Cardiac fibroblast (primary cell): ENCODE measurements around the gene FAM13B.
A peak's percentile ranks its signal among the peaks of the same experiment; 100 is the strongest.
"Not testable (repeated sequence)": the region's sequence is repeated elsewhere in the genome, so short reads cannot be mapped to it uniquely, and the experiment has no call there.

ENCODE experiments used
- DNase-seq, 2 donors: peaks; one replicate each; pipeline versions ENCODE4 v3.0.0 to v3.0.0-alpha.2; 2010; ENCODE audit warnings: low read depth in 2 of 2
- H3K4me3 ChIP-seq, 2 donors: replicated peaks in 1 of 2; 1 replicate in 1 of 2; 2 replicates in 1 of 2; pipeline ENCODE4 v1.5.1; 2011; ENCODE audit warnings: low read depth in 2 of 2, low read length in 2 of 2, mild to moderate bottlenecking in 2 of 2, moderate library complexity in 1 of 2
- TF ChIP-seq, protein P1 (sequence below): IDR thresholded peaks from one replicate; pipeline ENCODE4 v1.5.1; 2011; ENCODE audit warnings: low read depth, mild to moderate bottlenecking, low read length, inconsistent platforms

Gene FAM13B

DNA sequence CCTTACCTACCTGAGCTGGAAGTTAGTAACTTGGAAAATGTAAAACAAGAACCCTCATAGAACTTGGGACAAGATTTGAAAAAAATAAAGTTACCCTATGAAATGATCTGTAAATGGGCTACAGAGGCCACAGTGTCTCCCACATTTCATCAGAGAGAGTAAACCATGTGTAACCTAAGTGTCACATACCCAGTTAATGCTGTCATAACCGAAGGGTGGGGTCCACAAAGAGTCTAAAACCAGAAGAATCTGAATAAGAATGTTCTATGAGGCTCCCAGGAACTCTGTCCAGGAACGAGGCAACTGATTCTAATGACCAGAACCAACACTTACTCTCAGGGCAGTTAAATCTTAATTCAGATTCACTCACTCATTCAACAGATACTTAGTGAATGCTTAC is 1.0 kb upstream of the FAM13B start:
- TF ChIP-seq, protein P1, sequence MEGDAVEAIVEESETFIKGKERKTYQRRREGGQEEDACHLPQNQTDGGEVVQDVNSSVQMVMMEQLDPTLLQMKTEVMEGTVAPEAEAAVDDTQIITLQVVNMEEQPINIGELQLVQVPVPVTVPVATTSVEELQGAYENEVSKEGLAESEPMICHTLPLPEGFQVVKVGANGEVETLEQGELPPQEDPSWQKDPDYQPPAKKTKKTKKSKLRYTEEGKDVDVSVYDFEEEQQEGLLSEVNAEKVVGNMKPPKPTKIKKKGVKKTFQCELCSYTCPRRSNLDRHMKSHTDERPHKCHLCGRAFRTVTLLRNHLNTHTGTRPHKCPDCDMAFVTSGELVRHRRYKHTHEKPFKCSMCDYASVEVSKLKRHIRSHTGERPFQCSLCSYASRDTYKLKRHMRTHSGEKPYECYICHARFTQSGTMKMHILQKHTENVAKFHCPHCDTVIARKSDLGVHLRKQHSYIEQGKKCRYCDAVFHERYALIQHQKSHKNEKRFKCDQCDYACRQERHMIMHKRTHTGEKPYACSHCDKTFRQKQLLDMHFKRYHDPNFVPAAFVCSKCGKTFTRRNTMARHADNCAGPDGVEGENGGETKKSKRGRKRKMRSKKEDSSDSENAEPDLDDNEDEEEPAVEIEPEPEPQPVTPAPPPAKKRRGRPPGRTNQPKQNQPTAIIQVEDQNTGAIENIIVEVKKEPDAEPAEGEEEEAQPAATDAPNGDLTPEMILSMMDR: no peak
- peak in 1 of 2 donors; percentile 63 for DNase-seq
- H3K4me3 ChIP-seq: no peak overlapping the region

DNA sequence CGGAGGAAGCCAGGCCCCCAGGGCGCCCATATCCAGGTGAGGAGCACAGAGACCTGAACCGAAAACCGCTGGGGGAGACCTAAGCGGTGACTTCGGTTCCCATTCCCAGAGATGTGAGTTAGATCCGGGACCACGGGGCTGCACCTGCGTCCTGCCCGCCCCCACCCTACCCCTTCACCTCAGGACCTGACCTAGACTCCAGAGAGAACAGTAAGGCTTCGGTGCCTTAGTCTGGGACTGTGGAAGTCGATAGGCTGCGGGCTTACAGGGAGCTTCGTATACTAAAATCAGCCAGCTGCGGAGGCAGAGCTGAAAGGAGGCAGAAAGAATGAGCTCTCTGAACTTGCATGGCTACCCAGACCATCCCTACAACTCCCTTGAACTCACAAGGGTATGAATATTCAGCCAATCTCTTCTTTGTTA is 518 bp upstream of the FAM13B start:
- DNase-seq: no peak
- TF ChIP-seq, protein P1: no peak
- peak overlapping the region; percentile 88 to 100 for H3K4me3 ChIP-seq

DNA sequence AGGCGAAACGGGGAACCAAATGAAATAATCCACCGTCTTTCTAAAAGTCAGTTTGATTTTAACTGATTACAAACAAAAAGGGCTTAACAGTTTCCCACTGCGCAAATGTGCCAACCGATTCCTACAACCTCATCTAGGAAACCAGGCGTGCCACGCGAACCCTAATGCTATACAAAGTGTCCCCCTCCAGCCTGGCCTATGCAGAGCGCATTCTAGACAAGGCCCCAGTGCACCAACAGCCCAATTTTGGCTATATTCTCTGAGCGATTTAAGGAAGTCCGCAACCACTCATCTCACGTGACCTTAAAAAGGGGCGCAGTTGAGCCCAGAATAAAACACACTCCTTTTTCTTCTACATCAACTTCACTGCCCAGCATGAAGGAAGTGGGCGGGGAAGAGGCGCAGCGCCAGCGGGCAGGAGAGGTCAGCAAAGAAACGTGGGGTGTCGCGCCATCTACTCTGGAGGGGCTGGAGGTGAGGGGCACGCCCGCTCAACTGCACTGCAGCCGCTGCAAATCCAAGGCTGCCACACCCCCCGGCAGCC is 779 bp downstream of the FAM13B start:
- H3K4me3 ChIP-seq: peak overlapping the region; percentile 88 to 100
- peak; percentile 59 to 63 for DNase-seq
- TF ChIP-seq, protein P1: no peak

DNA sequence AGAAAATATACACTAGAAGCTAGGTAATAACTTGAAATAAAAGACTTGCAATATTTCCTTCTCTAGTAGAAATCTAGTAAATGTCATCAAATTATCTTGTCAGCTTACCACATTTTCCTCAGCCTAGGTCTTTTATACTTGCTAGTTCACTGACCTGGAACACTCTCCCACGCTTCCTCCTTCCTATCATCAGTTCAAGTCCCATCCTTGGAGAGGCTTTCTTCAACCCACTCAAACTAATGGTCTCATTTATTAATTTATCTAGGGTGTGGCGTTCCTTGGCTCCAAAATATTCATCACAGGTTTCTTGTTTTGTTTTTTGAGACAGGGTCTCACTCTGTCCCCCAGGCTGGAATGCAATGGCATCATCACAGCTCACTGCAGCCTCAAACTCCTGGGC is 2.9 kb downstream of the FAM13B start:
- TF ChIP-seq, protein P1: no peak
- no peak for DNase-seq
- H3K4me3 ChIP-seq: no peak overlapping the region

DNA sequence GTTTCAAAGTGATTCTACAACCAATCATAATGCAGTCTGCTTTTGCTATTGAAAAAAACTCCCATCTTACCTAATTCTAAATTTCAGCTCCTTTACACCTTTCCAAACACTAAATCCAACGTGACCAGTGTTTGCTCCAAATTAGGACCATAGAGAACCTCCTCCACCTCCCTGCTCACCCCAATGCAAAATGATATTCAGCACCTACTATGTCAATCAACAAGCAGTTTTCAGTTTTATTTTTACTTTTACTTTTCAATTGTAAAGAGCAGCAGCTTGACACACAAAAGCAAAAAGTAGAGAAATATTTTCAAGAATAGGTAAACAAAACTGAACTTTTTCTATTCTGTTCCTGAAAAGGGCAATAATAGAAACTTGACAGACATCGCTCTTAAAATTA is 3.4 kb downstream of the FAM13B start:
- TF ChIP-seq, protein P1: no peak
- H3K4me3 ChIP-seq: no peak overlapping the region

DNA sequence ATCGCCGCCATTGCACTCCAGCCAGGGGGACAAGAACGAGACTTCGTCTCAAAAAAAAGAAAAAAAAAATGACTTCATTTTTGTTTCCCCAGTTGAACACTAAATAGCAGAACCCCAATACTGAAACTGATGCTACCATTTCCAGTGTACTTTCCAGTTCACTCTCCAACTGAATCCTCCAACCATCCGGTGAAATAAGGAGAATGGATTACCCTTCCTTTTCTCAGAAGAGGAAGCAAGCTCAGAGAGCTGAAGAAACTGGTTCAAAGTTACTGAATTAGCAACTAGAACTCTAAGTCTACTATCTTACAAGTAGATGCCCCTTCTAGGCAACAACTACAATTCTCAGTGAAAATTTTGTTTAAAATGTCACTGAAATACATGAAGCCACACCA is 3.9 kb downstream of the FAM13B start:
- no peak overlapping the region for H3K4me3 ChIP-seq
- no peak for DNase-seq
- TF ChIP-seq, protein P1: no peak

More for the DNA sequence above, 3.4 kb downstream of the FAM13B start:
- DNase-seq: no peak

DNA sequence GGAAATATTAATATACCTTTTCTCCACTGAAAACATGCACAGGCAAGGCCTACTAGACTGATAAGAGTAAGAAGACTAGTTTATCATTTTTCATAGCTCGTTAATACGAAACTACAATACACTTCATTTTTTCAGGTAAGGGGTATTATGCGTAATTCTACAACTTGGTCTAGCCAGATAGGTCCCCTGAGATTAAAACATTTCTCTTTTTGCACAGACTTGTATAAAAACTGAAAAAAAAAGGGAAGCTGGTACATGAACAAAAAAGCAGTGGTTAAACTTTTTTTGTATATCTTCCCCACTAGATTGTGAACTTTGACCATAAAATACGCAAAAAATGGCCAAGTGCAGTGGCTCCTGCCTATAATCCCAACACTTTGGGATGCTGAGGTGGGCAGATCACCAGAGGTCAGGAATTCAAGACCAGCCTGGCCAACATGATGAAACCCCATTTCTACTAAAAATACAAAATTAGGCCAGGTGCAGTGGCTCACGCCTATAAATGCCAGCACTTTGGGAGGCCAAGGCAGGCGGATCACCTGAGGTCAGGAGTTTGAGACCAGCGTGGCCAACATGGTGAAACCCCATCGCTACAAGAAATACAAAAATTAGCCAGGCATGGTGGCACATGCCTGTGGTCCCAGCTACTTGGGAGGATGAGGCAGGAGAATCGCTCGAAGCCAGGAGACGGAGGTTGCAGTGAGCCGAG is 4.5 kb downstream of the FAM13B start:
- H3K4me3 ChIP-seq, DNase-seq: not testable (repeated sequence)

DNA sequence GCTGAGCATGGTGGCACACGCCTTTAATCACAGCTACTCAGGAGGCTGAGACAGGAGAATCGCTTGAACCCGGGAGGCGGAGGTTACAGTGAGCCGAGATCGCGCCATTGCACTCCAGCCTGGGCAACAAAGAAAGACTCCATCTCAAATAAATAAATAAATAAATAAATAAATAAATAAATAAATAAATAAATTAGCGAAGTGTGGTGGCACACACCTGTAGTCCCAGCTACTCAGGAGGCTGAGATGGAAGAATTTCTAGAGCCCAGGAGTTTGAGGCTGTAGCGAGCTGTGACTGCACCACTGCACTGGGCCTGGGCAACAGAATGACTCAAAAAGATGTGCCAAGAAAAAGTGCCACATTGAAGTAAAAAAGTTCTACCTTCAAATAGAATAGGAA is 6.1 kb downstream of the FAM13B start:
- DNase-seq, H3K4me3 ChIP-seq: not testable (repeated sequence)
